GM12873 (cell line): ENCODE results near the gene PDGFD.

Experiments
- CTCF ChIP-seq: IDR thresholded peaks from 2 replicates; pipeline ENCODE4 v1.5.1; 2012; ENCODE audit warnings: low read depth, mild to moderate bottlenecking, moderate library complexity, low read length, control low read depth; ENCODE audit not compliant: insufficient read depth; ENCODE audit errors: missing control alignments

The PDGFD gene

GRCh38 chr11:104043142-104043541, 120.8 kb downstream of the PDGFD start:
- TF ChIP-seq CTCF, result no peak

GRCh38 chr11:104041792-104042191, 122.2 kb downstream of the PDGFD start:
- TF ChIP-seq CTCF, result no peak

GRCh38 chr11:104036995-104037394, 127.0 kb downstream of the PDGFD start:
- no peak for TF ChIP-seq CTCF

GRCh38 chr11:104036588-104036987, 127.4 kb downstream of the PDGFD start, which contains the start of gene DDI1:
Gene DDI1, plus strand, starts transcription at chr11:104036640. Its CDS starts 183 bp downstream, at chr11:104036823.
- TF ChIP-seq CTCF, result no peak

- no peak for TF ChIP-seq CTCF
Observed at GRCh38 chr11:104033561-104033960, 130.4 kb downstream of the PDGFD start.

GRCh38 chr11:104033134-104033533, 130.8 kb downstream of the PDGFD start:
- no peak for TF ChIP-seq CTCF

- no peak for TF ChIP-seq CTCF
Observed at GRCh38 chr11:104028476-104029263, 135.3 kb downstream of the PDGFD start.
